Peyer's patch (tissue), 4 donors: Measurements from ENCODE around the gene UMODL1.

Experiments
- POLR2A ChIP-seq, 2 donors: fragments of 450-650 bp; IDR thresholded peaks; one replicate each; pipeline ENCODE4 v1.5.1; 2017; ENCODE audit warnings: antibody characterized with exemption in 2 of 2, mild to moderate bottlenecking in 2 of 2, moderate library complexity in 2 of 2
- TF ChIP-seq, protein P1 (sequence below), 6 experiments: fragments of 450-650 bp in 4 of 6; fragments of 200-600 bp in 2 of 6; sonication (generic) in 1 of 6; IDR thresholded peaks; one replicate each; pipeline ENCODE4 v1.5.1; 2017 to 2019; ENCODE audit warnings: antibody characterized with exemption in 6 of 6, mild to moderate bottlenecking in 3 of 6, moderate library complexity in 1 of 6

DNA sequence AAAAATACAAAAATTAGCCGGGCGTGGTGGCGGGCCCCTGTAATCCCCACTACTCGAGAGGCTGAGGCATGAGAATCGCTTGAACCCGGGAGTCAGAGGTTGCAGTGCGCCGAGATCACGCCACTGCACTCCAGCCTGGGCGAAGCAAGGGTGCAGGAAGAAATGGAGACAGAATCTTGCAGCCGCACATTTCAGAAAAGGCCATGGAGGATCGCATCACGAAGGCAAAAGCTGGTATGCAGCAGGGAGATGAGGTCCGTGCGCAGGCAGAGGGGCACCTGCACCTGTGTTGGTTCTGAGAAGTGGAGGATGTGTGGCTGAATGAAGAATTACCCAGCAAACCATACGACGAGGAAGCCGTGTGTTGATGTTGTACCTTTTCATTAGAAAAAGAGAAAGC lies 94.8 kb downstream of the UMODL1 start:
- TF ChIP-seq POLR2A (IDR thresholded peaks at IDR 0.05), result no peak
- TF ChIP-seq, protein P1, sequence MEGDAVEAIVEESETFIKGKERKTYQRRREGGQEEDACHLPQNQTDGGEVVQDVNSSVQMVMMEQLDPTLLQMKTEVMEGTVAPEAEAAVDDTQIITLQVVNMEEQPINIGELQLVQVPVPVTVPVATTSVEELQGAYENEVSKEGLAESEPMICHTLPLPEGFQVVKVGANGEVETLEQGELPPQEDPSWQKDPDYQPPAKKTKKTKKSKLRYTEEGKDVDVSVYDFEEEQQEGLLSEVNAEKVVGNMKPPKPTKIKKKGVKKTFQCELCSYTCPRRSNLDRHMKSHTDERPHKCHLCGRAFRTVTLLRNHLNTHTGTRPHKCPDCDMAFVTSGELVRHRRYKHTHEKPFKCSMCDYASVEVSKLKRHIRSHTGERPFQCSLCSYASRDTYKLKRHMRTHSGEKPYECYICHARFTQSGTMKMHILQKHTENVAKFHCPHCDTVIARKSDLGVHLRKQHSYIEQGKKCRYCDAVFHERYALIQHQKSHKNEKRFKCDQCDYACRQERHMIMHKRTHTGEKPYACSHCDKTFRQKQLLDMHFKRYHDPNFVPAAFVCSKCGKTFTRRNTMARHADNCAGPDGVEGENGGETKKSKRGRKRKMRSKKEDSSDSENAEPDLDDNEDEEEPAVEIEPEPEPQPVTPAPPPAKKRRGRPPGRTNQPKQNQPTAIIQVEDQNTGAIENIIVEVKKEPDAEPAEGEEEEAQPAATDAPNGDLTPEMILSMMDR (IDR thresholded peaks at IDR 0.05), result no peak
